ENCODE data around the gene KLHL6.
"Not testable (repeated sequence)": the region's sequence is repeated elsewhere in the genome, so short reads cannot be mapped to it uniquely, and the experiment has no call there.

KLHL6 gene

DNA sequence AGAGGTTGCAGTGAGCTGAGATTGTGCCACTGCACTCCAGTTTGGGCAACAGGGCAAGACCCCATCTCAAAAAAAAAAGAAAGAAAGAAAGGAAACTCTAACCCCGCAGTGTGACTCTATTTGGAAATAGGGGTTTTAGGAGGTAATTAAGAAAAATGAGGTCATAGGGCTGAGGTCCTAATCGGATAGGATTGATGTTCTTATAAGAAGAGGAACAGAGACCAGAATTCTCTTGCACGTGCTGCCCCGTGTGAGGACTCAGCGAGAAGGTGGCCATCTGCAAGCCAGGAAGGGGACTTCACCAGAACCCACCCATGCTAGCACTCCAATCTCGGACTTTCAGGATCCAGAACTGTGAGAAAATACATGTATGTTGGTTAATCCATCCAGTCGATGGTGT lies 25.8 kb downstream of the KLHL6 start:
- DNase-seq (ENCODE audit: low read depth in 2 of 2): no peak

DNA sequence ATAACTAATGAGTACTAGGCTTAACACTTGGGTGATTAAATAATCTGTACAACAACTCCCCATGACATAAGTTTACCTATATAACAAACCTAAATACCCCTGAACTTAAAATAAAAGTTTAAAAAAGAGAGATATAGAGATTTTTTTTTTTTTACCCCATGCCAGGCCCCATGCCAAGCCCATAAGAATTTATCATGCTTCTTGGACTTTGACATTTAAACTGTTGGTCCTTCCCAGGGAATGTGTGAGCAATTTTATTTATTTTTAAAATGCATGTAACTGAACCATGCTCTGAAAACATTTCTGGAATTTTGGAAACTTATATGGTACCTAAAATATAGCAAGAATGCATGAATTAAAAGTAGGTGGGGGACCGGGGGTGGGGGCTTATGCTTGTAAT lies 26.3 kb downstream of the KLHL6 start:
- no peak for DNase-seq (ENCODE audit: low read depth in 2 of 2)

- not testable (repeated sequence) for DNase-seq (ENCODE audit: low read depth in 2 of 2)
Measured at GRCh38 chr3:183528758-183529157, 26.7 kb downstream of the KLHL6 start.

GRCh38 chr3:183527428-183528379 lies 27.8 kb downstream of the KLHL6 start:
- no peak for DNase-seq (ENCODE audit: low read depth in 2 of 2)

- no peak for DNase-seq (ENCODE audit: low read depth in 2 of 2)
Measured at GRCh38 chr3:183526838-183527427, 28.6 kb downstream of the KLHL6 start.

- DNase-seq (ENCODE audit: low read depth in 2 of 2): no peak
Measured at GRCh38 chr3:183524476-183524875, 31.0 kb downstream of the KLHL6 start.

DNA sequence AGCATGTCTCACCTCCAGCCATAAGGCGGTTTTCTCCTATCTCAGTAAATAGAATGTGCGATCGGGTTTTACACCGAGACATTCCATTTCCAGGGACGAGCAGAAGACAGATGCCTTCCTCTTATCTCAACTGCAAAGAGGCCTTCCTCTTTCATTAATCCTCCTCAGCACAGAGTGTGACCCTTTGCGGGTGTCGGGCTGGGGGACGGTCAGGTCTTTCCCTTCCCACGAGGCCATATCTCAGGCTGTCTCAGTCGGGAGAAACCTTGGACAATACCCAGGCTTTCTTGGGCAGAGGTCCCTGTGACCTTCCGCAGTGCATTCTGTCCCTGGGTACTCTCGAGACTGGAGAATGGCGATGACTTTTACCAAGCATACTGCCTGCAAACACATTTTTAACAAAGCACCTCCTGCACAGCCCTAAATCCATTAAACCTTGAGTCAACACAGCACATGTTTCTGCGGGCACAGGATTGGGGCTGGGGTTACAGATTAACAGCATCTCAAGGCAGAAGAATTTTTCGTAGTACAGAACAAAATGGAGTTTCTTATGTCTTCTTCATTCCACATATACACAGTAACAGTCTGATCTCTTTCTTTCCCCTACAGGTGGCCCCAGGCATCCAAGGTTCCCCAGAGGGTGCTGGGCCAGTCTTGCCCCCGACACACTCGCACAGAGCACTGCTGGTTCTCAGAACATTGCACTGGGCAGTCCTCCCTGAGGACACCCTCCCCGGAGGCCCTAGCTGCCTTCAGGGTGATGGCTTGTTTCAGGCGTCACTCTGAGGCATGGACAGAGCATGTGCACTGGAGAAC lies 34.6 kb downstream of the KLHL6 start:
- not testable (repeated sequence) for DNase-seq (ENCODE audit: low read depth in 2 of 2)

GRCh38 chr3:183520295-183520694 lies 35.2 kb downstream of the KLHL6 start:
- DNase-seq (ENCODE audit: low read depth in 2 of 2): not testable (repeated sequence)

- no peak for DNase-seq (ENCODE audit: low read depth in 2 of 2)
Measured at GRCh38 chr3:183519891-183520290, 35.6 kb downstream of the KLHL6 start.

DNA sequence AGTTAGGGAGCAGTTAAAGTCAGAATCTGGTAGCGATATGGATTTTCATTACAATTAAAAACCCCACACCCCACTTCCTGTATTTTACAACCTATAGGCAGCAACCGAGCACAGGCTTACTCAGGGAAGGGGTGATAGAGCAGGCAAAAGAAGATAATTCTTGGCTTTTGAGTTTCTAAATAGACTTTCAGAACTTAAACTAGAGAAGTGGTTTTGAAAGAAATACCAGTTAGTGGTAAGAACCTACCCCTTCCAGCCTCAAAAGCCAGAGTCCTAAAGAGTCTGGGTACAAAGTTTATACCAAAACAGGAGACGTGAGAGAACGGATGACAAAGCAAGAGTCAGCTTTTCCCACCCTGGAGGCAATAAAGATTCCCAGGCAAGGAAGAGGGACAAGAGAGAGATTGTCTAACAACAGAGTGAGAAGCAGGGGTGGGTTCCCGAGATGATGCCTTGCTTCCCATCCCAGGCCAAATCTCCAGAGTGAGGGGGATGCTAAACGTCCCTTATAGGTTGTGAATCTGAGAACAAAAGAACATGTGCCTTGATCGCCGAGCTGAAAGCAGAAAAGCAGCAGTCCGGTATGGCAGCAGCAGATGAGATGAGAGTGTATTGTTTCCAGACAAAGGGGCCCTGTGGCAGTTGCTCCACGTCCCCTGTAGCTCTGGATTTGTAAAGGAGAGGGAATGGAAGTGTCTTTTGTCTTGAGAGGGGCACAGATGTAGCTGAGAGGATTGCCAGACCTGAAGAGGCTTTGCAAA lies 36.8 kb downstream of the KLHL6 start:
- DNase-seq (ENCODE audit: low read depth in 2 of 2): no peak

DNA sequence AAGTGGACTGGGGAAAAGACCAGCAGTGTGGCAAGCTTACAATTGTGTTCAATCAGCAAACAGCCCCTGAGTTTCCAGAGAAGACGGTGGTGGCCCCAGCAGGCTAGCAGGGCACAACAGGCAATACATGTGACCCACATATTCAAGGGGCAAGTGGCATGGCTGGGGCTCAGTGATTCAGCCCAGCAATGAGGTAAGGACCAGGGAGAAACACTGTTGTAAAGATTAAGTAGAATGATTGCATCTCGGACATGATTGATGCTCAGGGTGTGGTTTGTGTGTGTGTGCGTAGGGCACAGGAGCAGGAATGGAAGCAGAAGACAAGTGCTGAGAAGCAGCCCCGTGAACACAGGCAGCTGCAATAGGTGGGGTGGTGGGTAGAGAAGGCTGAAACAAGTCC lies 37.9 kb downstream of the KLHL6 start:
- no peak for DNase-seq (ENCODE audit: low read depth in 2 of 2)

DNA sequence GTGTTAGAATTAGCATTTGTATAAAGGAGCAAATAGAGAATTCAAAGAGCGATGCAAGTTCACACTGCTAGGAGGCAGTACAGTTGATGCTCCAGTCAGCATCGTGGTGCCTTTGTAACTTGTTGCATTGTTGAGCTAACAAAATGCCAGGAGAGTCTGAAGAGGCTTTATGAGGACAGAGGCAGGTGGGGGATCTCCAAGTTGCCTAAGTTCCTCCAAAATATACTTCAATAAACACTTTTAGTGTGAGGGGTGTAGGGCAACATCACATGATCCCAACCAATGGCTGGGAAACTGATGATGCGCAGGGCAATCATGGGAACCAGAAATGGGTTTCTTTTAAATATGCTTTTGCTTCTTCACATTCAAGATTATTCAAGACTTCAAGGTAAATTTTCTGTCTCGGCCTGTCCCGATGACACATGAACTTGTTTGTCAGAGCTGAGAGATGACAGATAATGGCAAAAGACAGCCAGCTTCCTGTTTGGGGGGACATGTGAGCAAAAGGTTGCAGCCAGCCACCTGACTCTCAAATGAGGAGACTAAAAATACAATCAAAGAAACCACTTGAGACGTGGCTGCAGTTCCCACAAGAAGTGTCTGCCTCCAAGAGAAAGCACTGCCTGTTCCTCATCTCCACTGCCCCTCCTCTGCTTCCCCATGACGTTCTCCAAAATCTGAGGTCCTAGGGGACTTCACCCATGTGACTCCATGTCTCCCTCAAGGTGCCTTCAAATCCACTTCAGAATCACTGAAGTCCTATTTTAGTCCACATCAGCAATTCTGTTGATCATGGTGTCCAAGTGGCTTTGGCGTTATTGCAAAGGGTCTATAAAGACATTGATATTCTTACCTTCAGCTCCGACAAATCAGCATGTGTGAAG lies 39.3 kb downstream of the KLHL6 start:
- DNase-seq (ENCODE audit: low read depth in 2 of 2): no peak

GRCh38 chr3:183514021-183514420 lies 41.5 kb downstream of the KLHL6 start:
- DNase-seq (ENCODE audit: low read depth in 2 of 2): no peak

DNA sequence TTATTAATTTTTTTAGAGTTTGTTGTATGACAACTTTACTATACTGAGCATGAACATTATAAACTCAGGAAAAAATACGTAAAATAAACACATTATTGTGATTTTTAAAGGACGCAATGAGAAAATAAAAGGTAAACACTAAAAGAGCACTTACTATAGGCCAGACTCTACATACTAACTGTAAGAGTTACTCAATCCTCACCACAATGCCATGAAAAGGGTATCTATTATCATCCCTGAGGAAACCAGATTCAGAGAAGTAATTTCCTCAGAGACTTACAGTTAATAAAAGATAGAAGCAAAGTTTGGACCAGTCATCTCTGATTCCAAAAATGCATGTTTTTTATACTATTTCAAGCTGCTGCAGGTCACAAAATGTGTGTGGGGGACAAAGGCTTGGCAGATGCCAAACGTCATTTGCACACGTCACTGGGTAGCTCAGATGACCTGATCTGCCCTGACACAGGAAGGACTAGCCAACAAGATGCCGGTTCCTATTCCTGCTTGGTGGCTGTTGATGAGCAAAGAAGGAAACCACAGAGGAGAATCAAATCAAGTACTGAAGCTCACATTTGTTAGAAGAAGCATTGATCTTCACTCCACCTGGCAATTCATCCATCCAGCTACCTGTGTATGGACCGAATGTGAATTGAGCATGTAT lies 42.3 kb downstream of the KLHL6 start:
- no peak for DNase-seq (ENCODE audit: low read depth in 2 of 2)

DNA sequence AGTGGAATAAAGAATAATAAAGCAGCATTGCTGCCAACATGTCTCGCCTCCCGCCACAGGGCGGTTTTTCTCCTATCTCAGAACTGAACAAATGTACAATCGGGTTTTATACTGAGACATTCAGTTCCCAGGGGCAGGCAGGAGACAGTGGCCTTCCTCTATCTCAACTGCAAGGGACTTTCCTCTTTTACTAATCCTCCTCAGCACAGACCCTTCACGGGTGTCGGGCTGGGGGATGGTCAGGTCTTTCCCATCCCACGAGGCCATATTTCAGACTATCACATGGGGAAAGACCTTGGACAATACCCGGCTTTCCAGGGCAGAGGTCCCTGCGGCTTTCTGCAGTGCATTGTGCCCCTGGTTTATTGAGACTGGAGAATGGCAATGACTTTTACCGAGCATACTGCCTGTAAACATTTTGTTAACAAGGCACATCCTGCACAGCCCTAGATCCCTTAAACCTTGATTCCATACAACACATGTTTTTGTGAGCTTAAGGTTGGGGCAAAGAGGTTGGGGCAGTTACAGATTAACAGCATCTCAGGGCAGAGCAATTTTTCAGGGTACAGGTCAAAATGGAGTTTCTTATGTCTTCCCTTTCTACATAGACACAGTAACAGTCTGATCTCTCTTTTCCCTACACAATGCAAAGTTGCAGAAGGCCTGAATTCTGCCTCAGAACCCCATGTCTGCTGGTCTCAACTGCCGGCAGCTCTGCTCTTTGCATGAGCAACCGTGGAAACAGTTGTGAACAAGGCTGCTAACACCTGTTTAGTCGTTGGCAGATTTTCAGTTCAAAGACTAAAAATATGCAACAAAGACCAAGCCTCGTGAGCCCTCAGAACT lies 44.0 kb downstream of the KLHL6 start:
- DNase-seq (ENCODE audit: low read depth in 2 of 2): not testable (repeated sequence)

GRCh38 chr3:183508821-183509220 lies 46.7 kb downstream of the KLHL6 start:
- DNase-seq (ENCODE audit: low read depth in 2 of 2): no peak

GRCh38 chr3:183507551-183507950 lies 48.0 kb downstream of the KLHL6 start:
- no peak for DNase-seq (ENCODE audit: low read depth in 2 of 2)

DNA sequence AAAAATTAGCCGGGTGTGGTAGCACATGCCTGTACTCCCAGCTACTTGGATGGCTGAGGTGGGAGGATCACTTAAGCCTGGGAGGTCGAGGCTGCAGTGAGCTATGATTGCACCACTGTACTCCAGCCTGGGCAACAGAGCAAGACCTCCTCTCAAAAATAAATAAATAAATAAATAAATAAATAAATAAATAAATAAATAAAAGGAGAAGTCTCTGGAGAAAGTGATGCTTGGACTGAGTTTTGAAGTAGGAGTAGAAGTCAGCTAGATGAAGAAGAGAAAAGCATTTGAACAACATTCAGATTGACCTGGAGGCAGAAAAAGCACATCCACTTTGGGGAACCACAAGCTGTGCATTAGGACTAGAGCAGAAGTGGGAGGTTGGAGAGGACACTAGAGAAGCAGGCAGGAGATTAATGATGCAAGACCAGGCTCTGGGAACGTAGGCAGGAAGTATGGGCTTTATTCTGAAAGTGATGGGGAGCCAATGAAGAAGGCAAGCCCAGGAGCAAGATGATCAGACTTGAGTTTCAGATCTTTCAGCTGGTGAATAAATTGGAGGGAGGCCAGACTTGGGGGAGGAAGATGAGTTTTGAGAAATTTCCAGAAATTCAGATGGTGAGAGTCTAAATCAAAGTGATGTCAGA lies 48.7 kb downstream of the KLHL6 start:
- DNase-seq (ENCODE audit: low read depth in 2 of 2): no peak

GRCh38 chr3:183504597-183504996 lies 50.9 kb downstream of the KLHL6 start:
- no peak for DNase-seq (ENCODE audit: low read depth in 2 of 2)

Measured in fibroblast of skin of left quadriceps (primary cell).